Ovary (tissue), 3 donors: ENCODE data around the gene ADCY5.

Experiments
- CTCF ChIP-seq, 3 donors: fragments of 450-650 bp in 2 of 3; fragments of 200-600 bp in 1 of 3; IDR thresholded peaks; one replicate each; pipeline versions ENCODE4 v1.5.1 to v1.8.0; 2016 to 2022; ENCODE audit warnings: antibody characterized with exemption in 3 of 3, mild to moderate bottlenecking in 1 of 3
- EP300 ChIP-seq: sonication (generic); formaldehyde crosslinking; IDR thresholded peaks from one replicate; pipeline ENCODE4 v1.6.1; 2017; ENCODE audit warnings: antibody characterized with exemption
- POLR2A ChIP-seq: fragments of 450-650 bp; IDR thresholded peaks from one replicate; pipeline ENCODE4 v1.6.1; 2017; ENCODE audit warnings: antibody characterized with exemption, mild to moderate bottlenecking, moderate library complexity
- donor health status: DM: no; HTN: no; CAD: no.

- no peak for TF ChIP-seq POLR2A
- TF ChIP-seq CTCF (IDR thresholded peaks at IDR 0.05), result no peak
- no peak for TF ChIP-seq EP300
Observed at GRCh38 chr3:123290107-123290930, 158.6 kb downstream of the ADCY5 start.
